Naive thymus-derived CD4-positive, alpha-beta T cell (primary cell): ENCODE measurements around the gene FRMD4A. TPM values are rescaled to one million over a fixed set of nuclear protein-coding genes. Genes with fewer than 3 reads are reported as not detected.

Experiments
- ATAC-seq: fragments of 150-1000 bp; cut with Tn5 transposase; 2 replicates; pipeline ENCODE4 v1.10.0; 2021; ENCODE audit warnings: mild to moderate bottlenecking, moderate library complexity
- CTCF ChIA-PET: fragments of 350-600 bp; sonication (Branson Sonifier 250); formaldehyde crosslinking; loops from one replicate; lab custom pipeline; 2021; ENCODE audit warnings: antibody characterized with exemption; lab: Charles Lee
- POLR2A ChIA-PET: fragments of 350-600 bp; sonication (Branson Sonifier 250); formaldehyde crosslinking; loops from one replicate; lab custom pipeline; 2021; ENCODE audit warnings: antibody characterized with exemption, inconsistent platforms; lab: Charles Lee
- DNase-seq, 9 donors: peaks; one replicate each; pipeline versions ENCODE4 v3.0.0 to v3.0.0-alpha.2; 2020 to 2022; ENCODE audit warnings: mixed read lengths in 1 of 9
- H3K27ac ChIP-seq: one replicate; pipeline ENCODE4 v1.7.0; 2013; ENCODE audit warnings: mild to moderate bottlenecking, low read depth, low read length, moderate library complexity
- H3K27me3 ChIP-seq, 2 donors: one replicate each; pipeline ENCODE4 v1.7.0; 2013; ENCODE audit warnings: low read length in 2 of 2, mild to moderate bottlenecking in 2 of 2, moderate library complexity in 2 of 2; ENCODE audit not compliant: control insufficient read depth in 2 of 2, insufficient read depth in 2 of 2
- H3K36me3 ChIP-seq, 3 experiments: 1 replicate in 2 of 3; 2 replicates in 1 of 3; pipeline ENCODE4 v1.7.0; 2013; ENCODE audit warnings: low read length in 3 of 3, mild to moderate bottlenecking in 3 of 3, moderate library complexity in 1 of 3; ENCODE audit not compliant: insufficient read depth in 3 of 3, control insufficient read depth in 2 of 3
- H3K4me1 ChIP-seq, 2 donors: one replicate each; pipeline ENCODE4 v1.7.0; 2013; ENCODE audit warnings: low read length in 2 of 2, mild to moderate bottlenecking in 2 of 2, moderate library complexity in 1 of 2; ENCODE audit not compliant: control insufficient read depth in 2 of 2, insufficient read depth in 2 of 2
- H3K4me3 ChIP-seq: 2 replicates; pipeline ENCODE4 v1.7.0; 2013; ENCODE audit warnings: mild to moderate bottlenecking, low read length
- H3K9me3 ChIP-seq, 3 experiments: 1 replicate in 2 of 3; 2 replicates in 1 of 3; pipeline ENCODE4 v1.7.0; 2013; ENCODE audit warnings: low read length in 3 of 3; ENCODE audit not compliant: control insufficient read depth in 2 of 3
- H3K27ac Mint-ChIP-seq, 9 donors: one replicate each; pipeline ENCODE4 v1.8.0; 2020 to 2022; ENCODE audit warnings: mixed read lengths in 9 of 9, mild to moderate bottlenecking in 8 of 9, moderate library complexity in 5 of 9, inconsistent platforms in 2 of 9
- H3K27me3 Mint-ChIP-seq, 5 donors: one replicate each; pipeline ENCODE4 v1.8.0; 2021 to 2022; ENCODE audit warnings: mixed read lengths in 5 of 5, mild to moderate bottlenecking in 1 of 5
- H3K36me3 Mint-ChIP-seq, 5 donors: one replicate each; pipeline ENCODE4 v1.8.0; 2020 to 2022; ENCODE audit warnings: mixed read lengths in 5 of 5, mild to moderate bottlenecking in 3 of 5, inconsistent platforms in 1 of 5
- H3K4me1 Mint-ChIP-seq, 7 donors: one replicate each; pipeline ENCODE4 v1.8.0; 2020 to 2022; ENCODE audit warnings: mixed read lengths in 7 of 7, mild to moderate bottlenecking in 3 of 7, inconsistent platforms in 1 of 7
- H3K4me3 Mint-ChIP-seq, 10 donors: one replicate each; pipeline ENCODE4 v1.8.0; 2020 to 2022; ENCODE audit warnings: mild to moderate bottlenecking in 10 of 10, mixed read lengths in 10 of 10, moderate library complexity in 6 of 10, inconsistent platforms in 2 of 10
- H3K9me3 Mint-ChIP-seq, 11 donors: one replicate each; pipeline ENCODE4 v1.8.0; 2020 to 2022; ENCODE audit warnings: mixed read lengths in 11 of 11, mild to moderate bottlenecking in 4 of 11, inconsistent platforms in 1 of 11, moderate library complexity in 1 of 11
- intact Hi-C, 2 donors: fragments of 100-400 bp; cut with micrococcal nuclease; formaldehyde crosslinking; loops; one replicate each; pipeline ENCODE4 v1.15.1; 2023
- polyA plus RNA-seq, 2 donors: library from polyadenylated mRNA; unstranded; fragments of 300-500 nt; fragmentation: Illumina TruSeq; gene quantifications; one replicate each; pipeline ENCODE4 v1.2.3, GENCODE V29; 2021
- total RNA-seq, 6 experiments: library from RNA in 5 of 6; stranded (reverse) in 5 of 6; gene quantifications; 1 replicate in 5 of 6; 2 replicates in 1 of 6; pipeline ENCODE4 v1.2.3 and lab custom pipeline; 2021 to 2026

Gene FRMD4A
- total and polyA plus RNA-seq, 7 experiments from 2014 or later = 0.10 to 3.1 (median 0.62) TPM

DNA sequence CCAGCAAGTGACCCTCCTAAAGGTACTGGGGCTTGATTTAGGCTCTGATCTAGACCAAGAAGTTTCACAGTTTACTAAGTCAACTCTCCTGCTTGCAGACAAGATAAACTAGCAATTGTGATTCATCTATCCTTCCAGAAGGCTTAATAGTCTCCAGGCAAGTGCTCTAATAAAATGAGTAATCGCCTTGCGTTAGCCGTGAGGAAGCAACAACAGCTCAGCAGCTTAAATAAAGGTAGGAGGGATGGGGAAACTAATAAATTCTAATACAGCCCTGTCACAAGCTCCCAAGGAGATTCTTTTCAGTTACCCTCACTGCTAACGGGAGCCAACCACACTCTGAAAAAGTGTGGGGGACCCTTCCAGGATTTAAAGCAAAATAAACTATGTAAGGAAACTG lies 48.4 kb downstream of the FRMD4A start:
- no peak overlapping the region for H3K27ac ChIP-seq
- no peaks in the 10 kb centered on the region for H3K27me3 ChIP-seq
- intact Hi-C loops = no loop called here
- H3K4me1 Mint-ChIP-seq = no peaks in the 10 kb centered on the region
- ChIA-PET POLR2A (no interaction called here), CTCF (no interaction called here)
- peaks cover 0 to 2% (median 0%) of the 10 kb centered on the region in 11 donors for H3K9me3 Mint-ChIP-seq
- H3K9me3 ChIP-seq = no peaks in the 10 kb centered on the region
- H3K27ac Mint-ChIP-seq = no peak overlapping the region
- peaks cover 4 to 23% (median 15%) of the 10 kb centered on the region in 5 donors for H3K27me3 Mint-ChIP-seq
- H3K36me3 Mint-ChIP-seq = no peaks in the 10 kb centered on the region
- ATAC-seq = no peak
- H3K4me1 ChIP-seq = no peaks in the 10 kb centered on the region
- no peak for DNase-seq
- no peak overlapping the region for H3K4me3 ChIP-seq
- no peaks in the 10 kb centered on the region for H3K36me3 ChIP-seq
- no peak overlapping the region for H3K4me3 Mint-ChIP-seq

DNA sequence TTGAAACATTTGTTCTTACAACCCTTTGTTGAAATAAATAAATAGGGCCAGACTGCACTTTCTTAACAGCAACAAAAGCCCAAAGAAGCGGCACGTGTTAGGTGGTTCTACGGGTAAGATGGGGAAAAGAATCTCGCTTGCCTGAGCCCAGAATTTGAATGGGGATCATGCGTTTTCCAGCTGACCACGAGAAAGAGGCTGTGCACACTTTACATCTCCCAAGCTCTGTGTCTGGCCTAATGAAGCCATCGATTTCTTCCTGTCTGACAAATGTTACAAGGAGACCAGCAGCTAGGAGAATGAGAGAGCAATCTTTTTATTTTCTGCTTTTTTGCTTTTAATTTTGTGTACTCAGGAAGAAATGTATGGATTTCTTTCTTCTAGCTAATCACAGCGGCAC lies 52.2 kb downstream of the FRMD4A start:
- no peak overlapping the region for H3K4me3 ChIP-seq
- Mint-ChIP-seq H3K4me1 (no peaks in the 10 kb centered on the region), H3K4me3 (no peak overlapping the region), H3K36me3 (no peaks in the 10 kb centered on the region), H3K27ac (no peak overlapping the region), H3K9me3 (peaks cover 0 to 3% (median 0%) of the 10 kb centered on the region in 11 donors), H3K27me3 (peaks cover 0 to 17% (median 5%) of the 10 kb centered on the region in 5 donors)
- ATAC-seq (no peak), DNase-seq (no peak)
- intact Hi-C loops = no loop called here
- no peak overlapping the region for H3K27ac ChIP-seq
- H3K9me3 ChIP-seq = no peaks in the 10 kb centered on the region
- H3K36me3 ChIP-seq = no peaks in the 10 kb centered on the region
- CTCF ChIA-PET = no interaction called here
- H3K4me1 ChIP-seq = no peaks in the 10 kb centered on the region
- POLR2A ChIA-PET = no interaction called here
- H3K27me3 ChIP-seq = no peaks in the 10 kb centered on the region

DNA sequence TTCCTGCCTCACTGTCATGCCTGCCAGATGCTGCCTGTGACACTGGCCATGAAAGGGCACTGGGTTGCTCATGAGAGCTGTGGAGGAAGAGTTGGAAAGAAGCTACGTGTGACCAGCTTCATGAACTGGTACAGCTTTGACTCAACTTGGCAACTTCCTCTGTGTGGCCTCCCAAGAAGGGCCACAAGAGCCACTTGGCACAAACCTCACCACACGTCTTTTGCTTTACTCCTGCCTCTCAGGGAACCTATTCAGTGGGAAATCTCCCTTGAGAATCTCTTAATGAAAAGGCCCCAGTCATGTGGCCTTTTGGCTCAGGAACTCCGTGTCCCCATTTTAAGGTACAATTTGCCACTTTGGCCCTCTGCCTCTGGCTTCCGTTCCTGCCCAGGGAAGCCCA lies 54.5 kb downstream of the FRMD4A start:
- ATAC-seq (no peak), DNase-seq (no peak)
- no peak overlapping the region for H3K4me3 Mint-ChIP-seq
- POLR2A ChIA-PET = no interaction called here
- peaks cover 0 to 13% (median 0%) of the 10 kb centered on the region in 5 donors for H3K27me3 Mint-ChIP-seq
- Histone ChIP-seq H3K4me1 (no peaks in the 10 kb centered on the region), H3K36me3 (no peaks in the 10 kb centered on the region), H3K4me3 (no peak overlapping the region), H3K27ac (no peak overlapping the region), H3K9me3 (no peaks in the 10 kb centered on the region), H3K27me3 (no peaks in the 10 kb centered on the region)
- intact Hi-C loops = no loop called here
- no peaks in the 10 kb centered on the region for H3K4me1 Mint-ChIP-seq
- no peaks in the 10 kb centered on the region for H3K36me3 Mint-ChIP-seq
- CTCF ChIA-PET = no interaction called here
- H3K9me3 Mint-ChIP-seq = peaks cover 0 to 3% (median 0%) of the 10 kb centered on the region in 11 donors
- no peak overlapping the region for H3K27ac Mint-ChIP-seq

DNA sequence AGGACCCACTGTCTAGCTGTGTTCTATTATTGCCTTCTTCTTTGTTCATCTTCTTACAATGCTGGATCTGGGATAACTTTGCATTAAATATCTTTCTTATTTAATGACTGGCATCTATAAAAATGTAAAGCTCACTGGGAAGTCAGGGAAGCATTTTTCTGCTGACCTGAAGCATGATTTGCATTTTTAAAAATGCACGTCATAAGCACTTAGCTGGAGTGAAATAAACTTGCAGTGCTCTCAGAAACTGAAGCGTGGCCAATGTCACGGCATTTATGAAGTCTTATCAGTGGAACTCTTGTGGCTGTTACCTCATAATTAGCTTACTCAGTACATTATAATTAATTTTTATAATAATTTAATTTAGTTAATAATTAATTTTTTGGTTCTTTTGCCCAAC lies 59.1 kb downstream of the FRMD4A start:
- intact Hi-C loops = no loop called here
- Histone ChIP-seq H3K4me1 (no peaks in the 10 kb centered on the region), H3K27ac (no peak overlapping the region), H3K9me3 (no peaks in the 10 kb centered on the region), H3K27me3 (no peaks in the 10 kb centered on the region), H3K36me3 (no peaks in the 10 kb centered on the region), H3K4me3 (no peak overlapping the region)
- H3K27me3 Mint-ChIP-seq = peaks cover 0 to 13% (median 3%) of the 10 kb centered on the region in 5 donors
- H3K27ac Mint-ChIP-seq = no peak overlapping the region
- no peaks in the 10 kb centered on the region for H3K4me1 Mint-ChIP-seq
- ChIA-PET CTCF (no interaction called here), POLR2A (no interaction called here)
- peaks cover 0 to 3% (median 0%) of the 10 kb centered on the region in 11 donors for H3K9me3 Mint-ChIP-seq
- ATAC-seq (no peak), DNase-seq (no peak)
- H3K36me3 Mint-ChIP-seq = no peaks in the 10 kb centered on the region
- no peak overlapping the region for H3K4me3 Mint-ChIP-seq

DNA sequence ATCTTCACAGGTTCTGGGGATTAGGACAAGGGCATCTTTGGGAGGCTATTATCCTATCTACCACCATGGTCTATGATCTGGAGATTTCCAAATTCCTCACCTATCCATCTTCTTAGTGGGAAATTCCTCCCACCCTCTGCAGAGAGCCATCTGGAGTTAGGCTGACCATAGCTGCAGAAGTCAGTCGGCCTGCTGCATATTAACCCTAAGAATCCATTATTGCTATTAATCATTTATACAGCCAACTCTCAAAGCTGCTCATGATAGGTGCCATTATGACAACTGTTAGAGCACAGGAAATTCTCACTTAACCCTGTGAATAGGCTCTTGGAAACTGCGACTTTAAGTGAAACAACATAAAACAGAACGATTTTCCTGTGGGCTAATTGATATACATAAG lies 60.4 kb downstream of the FRMD4A start:
- Mint-ChIP-seq H3K4me3 (no peak overlapping the region), H3K9me3 (peaks cover 0 to 3% (median 0%) of the 10 kb centered on the region in 11 donors), H3K36me3 (no peaks in the 10 kb centered on the region), H3K27me3 (peaks cover 0 to 13% (median 3%) of the 10 kb centered on the region in 5 donors), H3K27ac (no peak overlapping the region), H3K4me1 (no peaks in the 10 kb centered on the region)
- Histone ChIP-seq H3K4me1 (no peaks in the 10 kb centered on the region), H3K4me3 (no peak overlapping the region), H3K27ac (no peak overlapping the region), H3K36me3 (no peaks in the 10 kb centered on the region), H3K9me3 (no peaks in the 10 kb centered on the region), H3K27me3 (no peaks in the 10 kb centered on the region)
- intact Hi-C loops = no loop called here
- CTCF ChIA-PET = no interaction called here
- DNase-seq = no peak
- POLR2A ChIA-PET = no interaction called here
- ATAC-seq = no peak

DNA sequence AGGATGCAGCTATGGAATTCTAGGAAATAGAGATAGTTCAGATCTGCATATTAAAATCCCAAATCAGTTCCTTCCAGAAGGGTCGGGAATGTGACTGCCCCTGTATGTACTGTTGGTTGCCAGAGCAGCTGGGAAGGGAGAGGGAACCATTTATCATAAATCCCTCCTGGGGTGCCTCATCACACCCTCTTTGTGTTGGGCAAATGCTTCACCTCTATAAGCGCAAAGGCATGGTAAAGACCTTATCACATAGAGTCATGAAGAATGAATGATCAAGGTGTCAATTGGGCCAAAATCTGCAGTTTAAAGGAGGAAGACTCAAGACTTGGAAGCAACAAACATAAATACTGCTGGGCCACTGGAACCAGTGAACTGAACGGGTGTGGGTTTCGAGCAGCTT lies 65.0 kb downstream of the FRMD4A start:
- no peak for ATAC-seq
- CTCF ChIA-PET = no interaction called here
- Mint-ChIP-seq H3K27ac (no peak overlapping the region), H3K36me3 (no peaks in the 10 kb centered on the region), H3K4me3 (no peak overlapping the region), H3K9me3 (peaks cover 0 to 1% (median 0%) of the 10 kb centered on the region in 11 donors), H3K4me1 (peaks cover 0 to 1% (median 0%) of the 10 kb centered on the region in 7 donors), H3K27me3 (peaks cover 0 to 14% (median 10%) of the 10 kb centered on the region in 5 donors)
- Histone ChIP-seq H3K9me3 (no peaks in the 10 kb centered on the region), H3K4me3 (no peak overlapping the region), H3K27ac (no peak overlapping the region), H3K4me1 (no peaks in the 10 kb centered on the region), H3K27me3 (no peaks in the 10 kb centered on the region), H3K36me3 (no peaks in the 10 kb centered on the region)
- POLR2A ChIA-PET = no interaction called here
- no peak for DNase-seq
- intact Hi-C loops = no loop called here

DNA sequence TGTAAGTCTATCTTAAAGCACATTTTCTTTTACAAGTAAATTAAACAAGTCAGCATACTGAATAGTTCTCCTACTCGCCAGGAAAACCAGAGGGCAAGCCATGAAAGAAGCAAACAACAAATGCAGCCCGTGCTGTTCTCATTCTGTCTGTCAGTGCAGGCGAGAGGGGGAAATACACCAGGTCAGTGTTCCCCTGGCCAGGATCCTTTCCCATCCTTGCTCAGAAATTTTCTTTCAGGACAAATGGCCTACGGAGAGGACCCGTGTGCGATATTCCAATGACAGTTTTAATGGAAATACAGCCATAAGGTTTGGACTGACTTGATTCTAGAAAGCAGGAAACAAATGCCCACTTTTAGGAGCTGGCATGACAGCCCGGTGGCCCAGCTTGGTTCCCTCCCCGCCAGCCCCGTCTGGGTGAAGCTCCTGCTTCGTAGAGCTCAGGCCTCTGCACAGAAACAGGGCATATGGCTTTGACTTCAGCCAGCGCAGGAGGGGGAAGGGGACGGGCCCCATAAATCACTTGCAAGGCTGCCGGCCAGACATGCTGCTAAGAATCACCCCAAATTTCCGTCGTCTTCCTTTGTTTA lies 67.8 kb downstream of the FRMD4A start:
- Histone ChIP-seq H3K27me3 (no peaks in the 10 kb centered on the region), H3K9me3 (no peaks in the 10 kb centered on the region), H3K4me3 (no peak overlapping the region), H3K4me1 (no peaks in the 10 kb centered on the region), H3K27ac (no peak overlapping the region), H3K36me3 (no peaks in the 10 kb centered on the region)
- ChIA-PET POLR2A (no interaction called here), CTCF (no interaction called here)
- no peak overlapping the region for H3K27ac Mint-ChIP-seq
- H3K4me3 Mint-ChIP-seq = no peak overlapping the region
- intact Hi-C loops = no loop called here
- H3K9me3 Mint-ChIP-seq = peaks cover 0 to 4% (median 0%) of the 10 kb centered on the region in 11 donors
- ATAC-seq (no peak), DNase-seq (no peak)
- peaks cover 0 to 1% (median 0%) of the 10 kb centered on the region in 7 donors for H3K4me1 Mint-ChIP-seq
- peaks cover 4 to 17% (median 11%) of the 10 kb centered on the region in 5 donors for H3K27me3 Mint-ChIP-seq
- no peaks in the 10 kb centered on the region for H3K36me3 Mint-ChIP-seq
